HL-60 (cell line): ENCODE data around the gene NUDT10.

Experiments
- DNase-seq, 2 experiments: peaks; one replicate each; pipeline ENCODE4 v3.0.0-alpha.2; 2010 to 2020; ENCODE audit warnings: low read depth in 1 of 2, low spot score in 1 of 2
- H3K27ac ChIP-seq: fragments of 250-450 bp; sonication (Bioruptor Pico); replicated peaks from 2 replicates; pipeline ENCODE4 v1.5.1; 2020; ENCODE audit warnings: mild to moderate bottlenecking, moderate library complexity
- H3K27me3 ChIP-seq: fragments of 250-450 bp; sonication (Bioruptor Pico); 2 replicates; pipeline ENCODE4 v1.5.1; 2021; ENCODE audit warnings: mild to moderate bottlenecking, moderate library complexity; ENCODE audit not compliant: insufficient read depth, poor library complexity, severe bottlenecking
- H3K4me3 ChIP-seq: replicated peaks from 2 replicates; pipeline ENCODE4 v1.5.1; 2011; ENCODE audit warnings: mild to moderate bottlenecking, control low read depth, low read length; ENCODE audit not compliant: insufficient read depth
- GABPA ChIP-seq: IDR thresholded peaks from 2 replicates; pipeline ENCODE4 v1.6.1; 2012; ENCODE audit warnings: low read depth
- POLR2AphosphoS5 ChIP-seq: IDR thresholded peaks from 2 replicates; pipeline ENCODE4 v1.6.1; 2012; ENCODE audit warnings: low read depth
- SPI1 ChIP-seq: IDR thresholded peaks from 2 replicates; pipeline ENCODE4 v1.6.1; 2012; ENCODE audit warnings: low read depth, mild to moderate bottlenecking, borderline replicate concordance
- TF ChIP-seq, protein P1 (sequence below): IDR thresholded peaks from one replicate; pipeline ENCODE4 v1.5.1; 2011; ENCODE audit warnings: low read length, control low read depth, inconsistent platforms; ENCODE audit not compliant: insufficient read depth
- TF ChIP-seq, protein P2 (sequence below): IDR thresholded peaks from 2 replicates; pipeline ENCODE4 v1.6.1; 2012; ENCODE audit warnings: low read depth; ENCODE audit not compliant: insufficient replicate concordance

Gene NUDT10

DNA sequence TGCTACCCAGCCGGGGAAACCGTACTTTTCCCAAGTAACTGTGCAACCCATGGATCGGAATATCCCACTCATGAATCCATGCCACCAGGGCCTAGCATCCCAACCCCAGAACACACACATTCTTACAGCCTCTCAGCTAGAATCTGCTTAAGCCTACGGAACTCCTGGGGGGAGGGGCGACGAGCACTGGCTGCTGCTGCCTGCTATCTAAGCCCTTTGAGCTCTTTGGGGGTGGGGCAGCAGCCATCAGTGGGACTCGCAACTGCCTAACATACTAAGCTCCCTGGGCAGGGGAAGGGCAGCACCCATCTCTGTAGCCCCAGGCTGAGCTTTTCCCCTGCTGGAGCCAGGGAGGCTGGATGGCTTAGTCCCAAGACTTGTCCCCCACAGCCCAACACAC is 28.6 kb downstream of the NUDT10 start:
- Histone ChIP-seq H3K27ac (no peak overlapping the region), H3K27me3 (no peaks in the 10 kb centered on the region), H3K4me3 (no peak overlapping the region)
- DNase-seq = no peak
- TF ChIP-seq POLR2AphosphoS5 (no peak), SPI1 (no peak), GABPA (no peak)
- TF ChIP-seq, protein P1, sequence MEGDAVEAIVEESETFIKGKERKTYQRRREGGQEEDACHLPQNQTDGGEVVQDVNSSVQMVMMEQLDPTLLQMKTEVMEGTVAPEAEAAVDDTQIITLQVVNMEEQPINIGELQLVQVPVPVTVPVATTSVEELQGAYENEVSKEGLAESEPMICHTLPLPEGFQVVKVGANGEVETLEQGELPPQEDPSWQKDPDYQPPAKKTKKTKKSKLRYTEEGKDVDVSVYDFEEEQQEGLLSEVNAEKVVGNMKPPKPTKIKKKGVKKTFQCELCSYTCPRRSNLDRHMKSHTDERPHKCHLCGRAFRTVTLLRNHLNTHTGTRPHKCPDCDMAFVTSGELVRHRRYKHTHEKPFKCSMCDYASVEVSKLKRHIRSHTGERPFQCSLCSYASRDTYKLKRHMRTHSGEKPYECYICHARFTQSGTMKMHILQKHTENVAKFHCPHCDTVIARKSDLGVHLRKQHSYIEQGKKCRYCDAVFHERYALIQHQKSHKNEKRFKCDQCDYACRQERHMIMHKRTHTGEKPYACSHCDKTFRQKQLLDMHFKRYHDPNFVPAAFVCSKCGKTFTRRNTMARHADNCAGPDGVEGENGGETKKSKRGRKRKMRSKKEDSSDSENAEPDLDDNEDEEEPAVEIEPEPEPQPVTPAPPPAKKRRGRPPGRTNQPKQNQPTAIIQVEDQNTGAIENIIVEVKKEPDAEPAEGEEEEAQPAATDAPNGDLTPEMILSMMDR = no peak
- TF ChIP-seq, protein P2, sequence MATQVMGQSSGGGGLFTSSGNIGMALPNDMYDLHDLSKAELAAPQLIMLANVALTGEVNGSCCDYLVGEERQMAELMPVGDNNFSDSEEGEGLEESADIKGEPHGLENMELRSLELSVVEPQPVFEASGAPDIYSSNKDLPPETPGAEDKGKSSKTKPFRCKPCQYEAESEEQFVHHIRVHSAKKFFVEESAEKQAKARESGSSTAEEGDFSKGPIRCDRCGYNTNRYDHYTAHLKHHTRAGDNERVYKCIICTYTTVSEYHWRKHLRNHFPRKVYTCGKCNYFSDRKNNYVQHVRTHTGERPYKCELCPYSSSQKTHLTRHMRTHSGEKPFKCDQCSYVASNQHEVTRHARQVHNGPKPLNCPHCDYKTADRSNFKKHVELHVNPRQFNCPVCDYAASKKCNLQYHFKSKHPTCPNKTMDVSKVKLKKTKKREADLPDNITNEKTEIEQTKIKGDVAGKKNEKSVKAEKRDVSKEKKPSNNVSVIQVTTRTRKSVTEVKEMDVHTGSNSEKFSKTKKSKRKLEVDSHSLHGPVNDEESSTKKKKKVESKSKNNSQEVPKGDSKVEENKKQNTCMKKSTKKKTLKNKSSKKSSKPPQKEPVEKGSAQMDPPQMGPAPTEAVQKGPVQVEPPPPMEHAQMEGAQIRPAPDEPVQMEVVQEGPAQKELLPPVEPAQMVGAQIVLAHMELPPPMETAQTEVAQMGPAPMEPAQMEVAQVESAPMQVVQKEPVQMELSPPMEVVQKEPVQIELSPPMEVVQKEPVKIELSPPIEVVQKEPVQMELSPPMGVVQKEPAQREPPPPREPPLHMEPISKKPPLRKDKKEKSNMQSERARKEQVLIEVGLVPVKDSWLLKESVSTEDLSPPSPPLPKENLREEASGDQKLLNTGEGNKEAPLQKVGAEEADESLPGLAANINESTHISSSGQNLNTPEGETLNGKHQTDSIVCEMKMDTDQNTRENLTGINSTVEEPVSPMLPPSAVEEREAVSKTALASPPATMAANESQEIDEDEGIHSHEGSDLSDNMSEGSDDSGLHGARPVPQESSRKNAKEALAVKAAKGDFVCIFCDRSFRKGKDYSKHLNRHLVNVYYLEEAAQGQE = no peak

DNA sequence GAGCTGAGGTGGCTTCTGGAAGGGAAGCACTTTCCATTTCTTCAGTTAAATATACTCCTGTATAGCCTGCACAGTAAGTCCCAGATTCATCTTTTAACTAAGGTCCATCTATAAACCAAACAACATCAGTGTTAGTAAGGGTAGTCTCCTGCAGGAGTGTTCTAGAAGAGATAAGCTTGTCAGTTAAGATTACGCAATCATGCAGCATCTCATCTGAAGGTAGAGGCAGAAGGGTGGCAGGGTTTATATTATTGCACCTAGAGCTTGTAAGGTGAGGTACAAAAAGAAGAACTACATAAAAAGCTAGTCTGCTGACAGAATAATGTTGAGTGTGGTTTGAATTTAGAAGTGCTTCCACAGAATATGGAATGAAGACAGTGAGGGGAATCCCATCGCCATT is 44.0 kb downstream of the NUDT10 start:
- TF ChIP-seq SPI1 = no peak
- Histone ChIP-seq H3K4me3 (no peak overlapping the region), H3K27me3 (no peaks in the 10 kb centered on the region), H3K27ac (no peak overlapping the region)
- no peak for DNase-seq
